ENCODE measurements around the gene UNC119B. TPM values are rescaled to one million over a fixed set of nuclear protein-coding genes. Genes with fewer than 3 reads are reported as not detected.

UNC119B gene
- total RNA-seq, 4 donors from 2014 or later = 20.4 to 27.1 (median 22.1) TPM

GRCh38 chr12:120759591-120760348 lies 49.5 kb downstream of the UNC119B start:
- WGBS, 2 donors = 77 to 86% methylated on average over 27 of the region's 27 CpGs
- H3K9me3 ChIP-seq = peaks cover 0 to 4% (median 0%) of the 10 kb centered on the region in 4 donors
- H3K36me3 ChIP-seq = peaks cover 0 to 37% (median 0%) of the 10 kb centered on the region in 3 donors
- no peak overlapping the region for H3K27ac ChIP-seq
- H3K4me3 ChIP-seq = no peak overlapping the region
- no peaks in the 10 kb centered on the region for H3K27me3 ChIP-seq
- H3K4me1 ChIP-seq = peaks cover 0 to 18% (median 7%) of the 10 kb centered on the region in 4 donors
- no peak for TF ChIP-seq EP300 (IDR thresholded peaks at IDR 0.05)
- no peak for TF ChIP-seq CTCF (IDR thresholded peaks at IDR 0.05)
- TF ChIP-seq POLR2A (IDR thresholded peaks at IDR 0.05) = no peak
- no peak for DNase-seq (ENCODE audit: low spot score in 2 of 2)

- 87 to 89% methylated on average over 21 of the region's 21 CpGs for WGBS, 2 donors
- DNase-seq (ENCODE audit: low spot score in 2 of 2) = no peak
- H3K27ac ChIP-seq = peak overlapping the region in 2 of 4 donors; percentile 62 to 87
Measured at GRCh38 chr12:120760349-120761254, 50.3 kb downstream of the UNC119B start.

GRCh38 chr12:120761519-120761934 lies 51.3 kb downstream of the UNC119B start:
- Histone ChIP-seq H3K36me3 (peaks cover 0 to 55% (median 0%) of the 10 kb centered on the region in 3 donors), H3K9me3 (no peaks in the 10 kb centered on the region), H3K4me3 (no peak overlapping the region), H3K27me3 (no peaks in the 10 kb centered on the region), H3K27ac (peak overlapping the region in 2 of 4 donors; percentile 62 to 87), H3K4me1 (peaks cover 0 to 18% (median 7%) of the 10 kb centered on the region in 4 donors)
- no peak for DNase-seq (ENCODE audit: low spot score in 2 of 2)
- TF ChIP-seq POLR2A (IDR thresholded peaks at IDR 0.05) = no peak
- no peak for TF ChIP-seq CTCF (IDR thresholded peaks at IDR 0.05)
- peak; percentile 11 to 21 for TF ChIP-seq EP300 (IDR thresholded peaks at IDR 0.05)
- 24 to 40% methylated on average over 9 of the region's 9 CpGs for WGBS, 2 donors

More at GRCh38 chr12:120760349-120761254, 50.3 kb downstream of the UNC119B start:
- Histone ChIP-seq H3K4me3 (no peak overlapping the region), H3K4me1 (peaks cover 0 to 18% (median 7%) of the 10 kb centered on the region in 4 donors), H3K27me3 (no peaks in the 10 kb centered on the region), H3K36me3 (peaks cover 0 to 45% (median 0%) of the 10 kb centered on the region in 3 donors), H3K9me3 (no peaks in the 10 kb centered on the region)
- TF ChIP-seq CTCF (IDR thresholded peaks at IDR 0.05) (no peak), POLR2A (IDR thresholded peaks at IDR 0.05) (no peak), EP300 (IDR thresholded peaks at IDR 0.05) (no peak)

GRCh38 chr12:120762086-120762485 lies 51.8 kb downstream of the UNC119B start:
- Histone ChIP-seq H3K27me3 (no peaks in the 10 kb centered on the region), H3K4me3 (no peak overlapping the region), H3K9me3 (no peaks in the 10 kb centered on the region), H3K36me3 (peaks cover 0 to 60% (median under 1%) of the 10 kb centered on the region in 3 donors), H3K27ac (peak overlapping the region in 2 of 4 donors; percentile 62 to 87), H3K4me1 (peaks cover 0 to 18% (median 7%) of the 10 kb centered on the region in 4 donors)
- no peak for TF ChIP-seq POLR2A (IDR thresholded peaks at IDR 0.05)
- TF ChIP-seq CTCF (IDR thresholded peaks at IDR 0.05) = no peak
- no peak for TF ChIP-seq EP300 (IDR thresholded peaks at IDR 0.05)
- WGBS, 2 donors = 13 to 30% methylated on average over 6 of the region's 6 CpGs
- DNase-seq (ENCODE audit: low spot score in 2 of 2) = no peak

Measured in tibial nerve (tissue), 4 donors.